ENCODE data around the gene FAT2. TPM values are rescaled to one million over a fixed set of nuclear protein-coding genes. Genes with fewer than 3 reads are reported as not detected.
"Not testable (repeated sequence)": the region's sequence is repeated elsewhere in the genome, so short reads cannot be mapped to it uniquely, and the experiment has no call there.

The FAT2 gene
- total RNA-seq, 1 donor from 2014 or later = 0.89 TPM

- no peak for DNase-seq (ENCODE audit: low read depth)
These were observed 9.1 kb downstream of the FAT2 start for GRCh38 chr5:151581812-151582583.

GRCh38 chr5:151581347-151581746 is 9.8 kb downstream of the FAT2 start:
- DNase-seq (ENCODE audit: low read depth) = no peak

GRCh38 chr5:151580858-151581257 is 10.3 kb downstream of the FAT2 start:
- no peak for DNase-seq (ENCODE audit: low read depth)

GRCh38 chr5:151580239-151580638 is 10.9 kb downstream of the FAT2 start:
- DNase-seq (ENCODE audit: low read depth) = no peak

GRCh38 chr5:151579146-151579545 is 12.0 kb downstream of the FAT2 start:
- DNase-seq (ENCODE audit: low read depth) = not testable (repeated sequence)

DNA sequence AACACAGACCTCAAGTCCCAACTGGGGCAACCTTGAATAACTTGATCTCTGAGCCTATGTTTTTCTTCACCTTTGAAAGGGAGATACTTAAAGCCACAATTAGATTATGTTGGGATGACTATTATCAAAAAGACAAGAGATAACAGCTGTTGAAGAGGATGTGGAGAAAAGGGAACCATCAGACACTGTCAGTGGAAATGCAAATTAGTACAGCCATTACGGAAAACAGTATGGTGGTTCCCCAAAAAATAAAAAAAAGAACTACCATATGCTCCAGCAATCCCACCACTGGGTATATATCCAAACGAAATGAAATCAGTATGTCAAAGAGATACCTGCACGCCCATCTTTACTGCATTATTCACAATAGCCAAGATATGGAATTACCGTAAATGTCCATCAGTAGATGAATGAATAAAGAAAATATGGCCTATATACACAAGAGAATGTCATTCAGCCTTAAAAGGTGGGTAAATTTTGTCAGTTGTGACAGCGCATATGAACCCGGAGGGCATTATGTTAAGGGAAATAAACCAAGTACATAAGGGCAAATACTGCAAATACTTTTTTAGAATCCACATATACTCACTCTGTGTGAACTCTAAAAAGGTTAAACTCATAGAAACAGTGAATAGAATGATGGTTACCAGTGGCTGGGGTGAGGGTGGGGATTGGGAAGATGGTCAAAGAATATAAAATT is 12.7 kb downstream of the FAT2 start:
- no peak for DNase-seq (ENCODE audit: low read depth)

DNA sequence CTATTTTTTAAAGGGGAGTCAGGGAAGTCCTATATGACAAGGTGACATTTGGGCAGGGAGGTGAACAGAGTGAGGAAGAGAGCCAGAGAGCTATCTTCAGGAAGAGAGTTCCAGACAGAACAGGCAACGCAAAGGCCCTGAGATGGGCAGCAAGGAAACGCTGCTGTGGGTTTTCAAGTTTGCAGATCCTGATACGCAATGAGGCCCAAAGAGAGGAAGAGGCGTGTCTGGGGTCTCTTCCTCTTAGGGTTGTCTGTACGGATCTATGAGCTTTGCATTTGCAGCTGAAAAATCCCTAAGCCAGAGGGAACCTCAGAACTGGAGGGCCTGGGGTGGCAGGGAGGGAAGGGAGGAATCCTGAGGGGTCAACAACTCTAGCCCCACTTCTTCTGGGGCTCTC is 13.6 kb downstream of the FAT2 start:
- no peak for DNase-seq (ENCODE audit: low read depth)

GRCh38 chr5:151574444-151574996 is 16.6 kb downstream of the FAT2 start:
- DNase-seq (ENCODE audit: low read depth) = peak; percentile 49

DNA sequence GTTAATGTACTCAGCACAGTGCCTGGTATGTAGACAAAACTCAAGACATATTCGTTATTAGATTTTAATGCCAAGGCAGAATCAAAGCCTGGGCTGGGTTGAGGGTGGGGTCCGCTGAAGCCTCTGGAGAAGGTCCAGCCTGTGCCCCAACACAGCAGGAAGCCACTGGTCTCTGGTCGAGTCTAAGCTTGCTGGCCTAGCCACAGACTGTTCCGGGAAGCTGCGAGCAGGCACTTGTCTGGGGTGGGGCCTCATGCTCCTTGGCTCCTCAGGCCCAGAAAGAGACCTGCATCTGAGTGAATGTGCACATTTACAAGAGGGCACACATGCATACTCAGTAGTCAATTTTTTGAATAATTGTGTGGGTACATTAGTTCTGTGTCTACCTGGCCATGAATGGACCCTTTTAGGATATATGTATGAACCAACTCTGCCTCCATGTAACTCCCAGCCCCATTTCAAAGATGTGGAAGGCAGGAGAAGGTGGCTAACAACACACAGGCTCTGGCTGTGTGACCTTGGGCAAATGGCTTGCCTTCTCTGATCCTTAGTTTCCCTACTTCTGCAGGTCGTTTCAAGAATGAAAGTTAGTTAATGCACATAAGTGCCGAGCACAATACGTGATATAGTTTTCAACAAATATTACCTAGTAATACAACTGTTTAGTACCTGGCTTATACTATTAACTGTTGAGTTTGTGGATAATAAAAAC is 18.3 kb downstream of the FAT2 start:
- no peak for DNase-seq (ENCODE audit: low read depth)

- no peak for DNase-seq (ENCODE audit: low read depth)
These were observed 19.6 kb downstream of the FAT2 start for GRCh38 chr5:151571270-151572173.

GRCh38 chr5:151570512-151571269 is 20.4 kb downstream of the FAT2 start:
- DNase-seq (ENCODE audit: low read depth) = peak; percentile 39

GRCh38 chr5:151570058-151570457 is 21.1 kb downstream of the FAT2 start:
- DNase-seq (ENCODE audit: low read depth) = peak; percentile 66

GRCh38 chr5:151569132-151570046 is 21.7 kb downstream of the FAT2 start:
- peak; percentile 96 for DNase-seq (ENCODE audit: low read depth)

DNA sequence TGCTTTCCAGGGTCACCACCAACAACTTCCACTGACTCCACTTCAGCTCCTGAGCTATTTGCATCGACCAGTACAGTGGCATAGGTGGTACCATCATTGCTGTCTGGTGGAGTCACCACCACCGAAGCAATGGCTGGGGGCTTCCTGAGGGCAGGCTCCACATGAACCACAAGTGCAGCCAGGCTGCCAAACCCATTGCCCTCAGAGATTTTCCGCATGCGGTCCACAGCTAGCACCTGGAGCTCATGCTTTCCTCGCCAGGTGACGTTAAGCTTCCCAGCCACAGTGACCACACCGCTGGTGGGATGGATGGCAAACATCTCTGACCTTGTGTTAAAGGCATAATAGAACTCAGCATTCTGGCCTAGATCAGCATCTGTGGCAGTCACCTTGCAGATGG is 23.1 kb downstream of the FAT2 start:
- DNase-seq (ENCODE audit: low read depth) = no peak

DNA sequence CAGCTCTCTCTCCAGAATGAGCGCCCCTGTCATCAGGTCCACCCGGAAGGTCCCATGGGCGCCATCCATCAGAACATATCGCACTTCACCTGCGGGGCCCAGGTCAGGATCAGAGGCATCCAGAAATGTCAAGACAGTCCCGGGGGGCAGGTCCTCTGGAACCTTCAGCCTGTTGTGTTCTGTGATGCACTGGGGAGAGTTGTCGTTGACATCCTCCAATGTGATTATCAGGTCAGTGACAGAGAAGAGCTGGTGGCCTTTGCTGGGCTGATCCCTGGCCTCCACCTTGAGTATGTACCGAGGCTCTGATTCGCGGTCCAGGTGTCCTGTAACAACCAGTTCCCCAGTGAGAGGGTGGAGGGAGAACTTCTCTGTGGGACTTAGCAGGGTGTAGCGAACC is 25.2 kb downstream of the FAT2 start:
- no peak for DNase-seq (ENCODE audit: low read depth)

DNA sequence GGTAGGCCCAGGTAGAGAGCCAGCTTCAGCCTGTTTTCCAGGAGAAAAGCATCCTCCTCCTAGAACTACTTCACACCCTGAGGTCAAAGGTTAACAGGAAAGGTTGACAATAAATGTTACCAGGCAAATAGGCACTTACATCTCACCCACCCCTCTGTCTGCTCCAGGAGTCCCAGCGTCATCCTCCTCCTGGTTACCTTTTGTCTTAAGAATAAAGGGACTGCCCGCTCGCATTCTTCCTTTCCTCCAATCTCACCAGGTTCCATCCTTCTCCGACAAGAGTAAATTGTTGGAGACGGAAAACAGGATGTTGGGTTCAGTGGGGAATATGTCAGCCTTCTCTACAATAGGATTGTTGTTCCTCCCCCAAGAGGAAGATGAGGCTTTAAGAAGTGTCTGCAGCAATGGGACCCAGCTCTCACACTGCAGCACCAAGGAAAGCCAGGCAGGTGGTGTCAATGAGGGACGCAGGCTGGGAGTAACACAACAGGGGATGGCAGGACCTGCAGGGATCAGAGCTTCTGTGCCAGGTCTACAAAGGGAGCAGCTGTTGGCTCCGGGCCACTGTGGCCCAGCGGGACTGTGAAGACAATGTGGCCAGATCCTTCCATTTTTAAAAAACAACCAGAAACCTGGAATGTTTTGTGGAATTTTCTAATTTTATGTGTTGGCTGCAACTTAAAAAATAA is 29.0 kb downstream of the FAT2 start:
- no peak for DNase-seq (ENCODE audit: low read depth)

DNA sequence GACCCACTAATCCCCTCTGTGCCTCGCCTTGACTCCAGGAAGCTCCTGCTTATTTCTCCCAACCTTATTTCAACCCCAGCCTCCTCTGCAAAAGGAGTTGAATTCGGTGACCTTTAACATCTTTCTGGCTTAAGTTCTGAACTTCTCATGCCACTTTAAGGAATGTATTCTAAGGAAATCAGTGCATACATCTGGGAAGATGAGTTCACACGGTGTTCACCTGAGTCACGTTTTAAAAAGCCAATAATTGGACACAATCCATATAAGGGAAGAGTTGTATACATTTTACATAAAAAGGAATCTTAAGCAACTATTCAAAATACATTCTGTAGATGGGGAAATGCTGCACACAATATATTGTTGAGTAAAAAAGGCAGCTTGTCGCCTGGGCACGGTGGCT is 33.2 kb downstream of the FAT2 start:
- no peak for DNase-seq (ENCODE audit: low read depth)

DNA sequence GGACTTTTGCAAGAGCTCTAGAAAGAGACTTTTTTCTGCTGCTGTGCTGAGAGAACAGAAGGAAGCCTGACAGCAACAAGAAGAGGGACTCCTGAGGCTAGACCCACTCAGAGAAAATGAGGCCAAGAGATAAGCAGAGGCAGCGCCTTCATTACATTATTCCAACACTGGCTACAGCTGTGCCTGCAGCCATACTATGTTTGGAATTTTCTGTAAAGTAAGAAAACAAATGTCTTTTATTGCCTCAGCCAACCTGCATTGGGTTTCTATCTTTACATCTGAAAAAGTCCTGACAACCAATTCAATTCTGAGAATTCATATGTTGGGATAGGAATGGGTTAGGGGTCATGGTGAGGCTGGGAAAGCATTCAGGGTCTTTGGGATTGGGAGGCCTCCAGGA is 33.7 kb downstream of the FAT2 start:
- no peak for DNase-seq (ENCODE audit: low read depth)

DNA sequence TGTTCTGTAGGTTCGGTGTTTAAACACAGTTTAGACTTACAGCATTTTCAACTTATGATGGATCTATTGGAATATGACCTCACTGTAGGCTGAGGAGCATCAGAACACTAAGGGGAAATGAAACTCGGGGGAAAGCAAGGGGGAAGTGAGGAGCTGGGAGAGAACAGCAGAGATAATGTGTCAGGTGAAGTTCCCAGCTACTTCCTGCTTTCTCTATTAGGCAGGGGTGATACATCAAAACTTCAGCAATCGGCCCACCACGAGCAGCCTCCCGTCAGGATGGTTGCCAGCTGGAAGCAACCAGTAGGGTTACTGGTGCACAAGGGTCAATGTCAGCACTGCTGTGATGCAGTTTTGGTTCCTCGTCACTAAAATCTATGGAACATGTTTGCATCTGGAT is 34.3 kb downstream of the FAT2 start:
- no peak for DNase-seq (ENCODE audit: low read depth)

Data from renal cortical epithelial cell (primary cell).